Measurements from ENCODE around the gene FBXL12. TPM values are rescaled to one million over a fixed set of nuclear protein-coding genes. Genes with fewer than 3 reads are reported as not detected.
"Not testable (repeated sequence)": the region's sequence is repeated elsewhere in the genome, so short reads cannot be mapped to it uniquely, and the experiment has no call there.

Gene FBXL12
- total RNA-seq, 3 donors from 2014 or later, result 18.7 to 27.1 (median 19.7) TPM

DNA sequence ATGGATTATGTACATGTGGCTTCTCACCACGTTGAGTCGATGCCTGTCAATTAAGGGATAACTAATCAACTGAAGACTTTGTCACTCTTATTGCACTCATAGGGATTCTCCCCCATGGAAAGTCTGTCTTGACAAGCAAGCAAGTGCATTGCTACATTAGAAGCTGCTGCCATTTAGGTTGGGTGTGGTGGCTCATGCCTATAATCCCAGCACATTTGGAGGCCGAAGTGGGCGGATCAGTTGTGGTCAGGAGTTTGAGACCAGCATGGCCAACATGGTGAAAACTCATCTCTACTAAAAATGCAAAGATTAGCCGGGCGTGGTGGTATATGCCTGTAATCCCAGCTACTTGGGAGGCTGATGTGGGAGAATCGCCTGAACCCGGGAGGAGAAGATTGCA lies 32.1 kb downstream of the FBXL12 start:
- Histone ChIP-seq H3K27ac (peak overlapping the region; percentile 91 to 99), H3K4me1 (peaks cover 0 to 5% of the 10 kb centered on the region in 2 donors), H3K9me3 (no peaks in the 10 kb centered on the region), H3K36me3 (no peaks in the 10 kb centered on the region), H3K4me3 (peak overlapping the region in 2 of 3 donors; percentile 62 to 96), H3K27me3 (no peaks in the 10 kb centered on the region)
- intact Hi-C loops (cut with DNase I; ENCODE audit: low total_unique reads), result no loop called here
- TF ChIP-seq POLR2A (IDR thresholded peaks at IDR 0.05) (no peak), CTCF (IDR thresholded peaks at IDR 0.05) (no peak), POLR2AphosphoS5 (IDR thresholded peaks at IDR 0.05) (no peak)
- DNase-seq (ENCODE audit: low spot score in 2 of 2), result no peak

DNA sequence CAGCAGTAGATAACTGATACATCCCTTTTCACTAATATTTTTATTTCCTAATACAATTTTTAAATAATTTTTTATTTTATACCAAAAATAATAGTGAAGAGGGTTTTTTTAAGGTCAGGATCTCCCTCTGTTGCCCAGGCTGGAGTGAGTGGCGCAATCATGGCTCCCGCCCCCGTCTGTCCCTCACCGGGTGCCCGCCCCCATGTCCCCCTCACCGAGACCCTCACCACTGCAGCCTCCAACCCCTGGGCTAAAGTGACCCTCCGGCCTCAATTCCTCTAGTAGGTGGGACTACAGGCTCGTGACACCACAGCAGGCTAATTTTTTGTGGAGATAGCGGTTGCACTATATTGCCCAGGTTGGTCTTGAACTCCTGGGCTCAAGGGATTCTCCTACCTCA lies 32.5 kb downstream of the FBXL12 start:
- Histone ChIP-seq H3K27ac (peak overlapping the region; percentile 91 to 99), H3K27me3 (no peaks in the 10 kb centered on the region), H3K4me1 (peaks cover 0 to 5% of the 10 kb centered on the region in 2 donors), H3K4me3 (peak overlapping the region; percentile 61 to 96 (median 62)), H3K36me3 (no peaks in the 10 kb centered on the region), H3K9me3 (no peaks in the 10 kb centered on the region)
- intact Hi-C loops (cut with DNase I; ENCODE audit: low total_unique reads), result no loop called here
- peak in 1 of 2 donors; percentile 22 for DNase-seq (ENCODE audit: low spot score in 2 of 2)
- TF ChIP-seq CTCF (IDR thresholded peaks at IDR 0.05), result no peak
- TF ChIP-seq POLR2A (IDR thresholded peaks at IDR 0.05), result no peak
- no peak for TF ChIP-seq POLR2AphosphoS5 (IDR thresholded peaks at IDR 0.05)

GRCh38 chr19:9785367-9786331 lies 33.2 kb downstream of the FBXL12 start:
- peaks cover 0 to 5% of the 10 kb centered on the region in 2 donors for H3K4me1 ChIP-seq
- H3K27ac ChIP-seq, result peak overlapping the region; percentile 91 to 99
- peak; percentile 71 for TF ChIP-seq POLR2A (IDR thresholded peaks at IDR 0.05)
- TF ChIP-seq POLR2AphosphoS5 (IDR thresholded peaks at IDR 0.05), result peak; percentile 83 to 92 (median 85)
- TF ChIP-seq CTCF (IDR thresholded peaks at IDR 0.05), result no peak
- peak overlapping the region; percentile 61 to 96 (median 62) for H3K4me3 ChIP-seq
- no peaks in the 10 kb centered on the region for H3K36me3 ChIP-seq
- DNase-seq (ENCODE audit: low spot score in 2 of 2), result peak; percentile 97 to 99
- intact Hi-C loops (cut with DNase I; ENCODE audit: low total_unique reads), result no loop called here
- no peaks in the 10 kb centered on the region for H3K9me3 ChIP-seq
- no peaks in the 10 kb centered on the region for H3K27me3 ChIP-seq

DNA sequence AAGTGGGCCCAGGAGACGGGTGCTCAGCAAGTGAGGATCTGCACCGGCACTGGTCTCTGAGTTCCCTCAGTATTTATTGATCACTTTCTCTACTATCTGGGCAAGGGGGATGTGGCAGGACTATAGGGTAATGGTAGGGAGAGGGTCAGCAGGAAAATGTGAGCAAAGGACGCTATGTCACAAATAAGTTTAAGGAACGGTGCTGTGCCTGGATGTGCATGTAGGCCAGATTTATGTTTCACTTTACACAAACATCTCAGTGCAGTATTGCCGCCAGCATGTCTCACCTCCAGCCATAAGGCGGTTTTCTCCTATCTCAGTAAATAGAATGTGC lies 34.7 kb downstream of the FBXL12 start:
- H3K27ac ChIP-seq, result not testable (repeated sequence)

GRCh38 chr19:9782338-9782737 lies 36.5 kb downstream of the FBXL12 start:
- H3K36me3 ChIP-seq, result no peaks in the 10 kb centered on the region
- DNase-seq (ENCODE audit: low spot score in 2 of 2), result no peak
- no peak overlapping the region for H3K4me3 ChIP-seq
- no peak for TF ChIP-seq POLR2A (IDR thresholded peaks at IDR 0.05)
- no peak for TF ChIP-seq POLR2AphosphoS5 (IDR thresholded peaks at IDR 0.05)
- no peak for TF ChIP-seq CTCF (IDR thresholded peaks at IDR 0.05)
- no peaks in the 10 kb centered on the region for H3K27me3 ChIP-seq
- intact Hi-C loops (cut with DNase I; ENCODE audit: low total_unique reads), result no loop called here
- no peak overlapping the region for H3K27ac ChIP-seq
- H3K9me3 ChIP-seq, result peaks cover 0 to 17% of the 10 kb centered on the region in 2 donors
- peaks cover 0 to 5% of the 10 kb centered on the region in 2 donors for H3K4me1 ChIP-seq

More for the DNA sequence above, 34.7 kb downstream of the FBXL12 start:
- H3K9me3 ChIP-seq; intact Hi-C loops (cut with DNase I; ENCODE audit: low total_unique reads); H3K27me3 ChIP-seq; DNase-seq (ENCODE audit: low spot score in 2 of 2); H3K36me3 ChIP-seq; H3K4me3 ChIP-seq; H3K4me1 ChIP-seq: not testable (repeated sequence)
